Heart right ventricle (tissue), 16 donors: Measurements from ENCODE around the gene MGST2. TPM values are rescaled to one million over a fixed set of nuclear protein-coding genes. Genes with fewer than 3 reads are reported as not detected.

Source experiments
- ATAC-seq, 8 donors: fragments of 200-7000 bp; cut with Tn5 transposase; one replicate each; pipeline ENCODE4 v1.9.1; 2020; ENCODE audit warnings: mild to moderate bottlenecking in 8 of 8, moderate library complexity in 8 of 8, moderate number of reproducible peaks in 1 of 8
- DNase-seq, 2 donors: peaks; one replicate each; pipeline ENCODE4 v3.0.0-alpha.2; 2020
- H3K27ac ChIP-seq, 10 donors: fragments of 200-600 bp; sonication (generic) in 2 of 10; one replicate each; pipeline versions ENCODE4 v1.5.0 to v1.8.0; 2020 to 2022; ENCODE audit warnings: mild to moderate bottlenecking in 3 of 10
- H3K27me3 ChIP-seq, 7 donors: fragments of 200-600 bp; one replicate each; pipeline ENCODE4 v1.8.0; 2021 to 2022; ENCODE audit warnings: mild to moderate bottlenecking in 2 of 7
- H3K36me3 ChIP-seq, 9 donors: fragments of 200-600 bp; sonication (generic) in 1 of 9; one replicate each; pipeline versions ENCODE4 v1.5.0 to v1.8.0; 2020 to 2022; ENCODE audit warnings: mild to moderate bottlenecking in 2 of 9
- H3K4me1 ChIP-seq, 9 donors: fragments of 200-600 bp; sonication (generic) in 1 of 9; one replicate each; pipeline versions ENCODE4 v1.5.0 to v1.8.0; 2020 to 2022; ENCODE audit warnings: mild to moderate bottlenecking in 4 of 9
- H3K4me3 ChIP-seq, 10 donors: fragments of 200-600 bp; sonication (generic) in 2 of 10; one replicate each; pipeline versions ENCODE4 v1.5.0 to v1.8.0; 2020 to 2022; ENCODE audit warnings: mild to moderate bottlenecking in 7 of 10, moderate library complexity in 2 of 10
- H3K9me3 ChIP-seq, 11 donors: fragments of 200-600 bp in 10 of 11; sonication (generic) in 2 of 11; one replicate each; pipeline versions ENCODE4 v1.5.0 to v1.8.0; 2013 to 2022; ENCODE audit warnings: mild to moderate bottlenecking in 2 of 11, control low read depth in 1 of 11, moderate library complexity in 1 of 11
- CTCF ChIP-seq, 9 donors: fragments of 200-600 bp; sonication (generic) in 2 of 9; IDR thresholded peaks; one replicate each; pipeline versions ENCODE4 v1.5.0 to v1.8.0; 2021 to 2022; ENCODE audit warnings: antibody characterized with exemption in 9 of 9, mild to moderate bottlenecking in 5 of 9, moderate library complexity in 1 of 9
- WGBS, 2 donors: extraction: QIAGEN DNeasy Blood & Tissue Kit; methylation state at CpG; one replicate each; pipeline ENCODE4 v1.1.7; 2013; ENCODE audit warnings: inconsistent platforms in 1 of 2; 5-methylcytosine and 5-hydroxymethylcytosine counted together
- intact Hi-C, 10 donors: fragments of 100-400 bp; cut with DNase I; formaldehyde crosslinking; loops; one replicate each; pipeline versions ENCODE4 v1.11.1 to v1.14.2; 2022
- polyA plus RNA-seq, 2 donors: library from polyadenylated mRNA; stranded (reverse); fragments of 200-250 nt; gene quantifications; one replicate each; pipeline ENCODE4 v1.2.3, GENCODE V29; 2013
- total RNA-seq, 10 donors: library from RNA; stranded (reverse); fragmentation: NEBNext Ultra II Directional in 3 of 10; extraction: Animal tissue kit (Norgen Biotek cat#: 25700) in 3 of 10; gene quantifications; one replicate each; pipeline versions ENCODE4 v1.2.1 to v1.2.4, GENCODE V29; 2021 to 2023
- donor health status: Arrhythmogenic right ventricular cardiomyopathy.
- donor health status: ischemic (EF 13 %, LVEDD 7.1; RV severe dilation, severe dysfunction).
- donor health status: healthy with polysubstance abuse.
- donor health status: DM: no; HTN: yes; CAD: no.
- donor health status: DM: no; HTN: no; CAD: no.
- donor health status: ischemic (EF 25% LVEDD 6.9; RV normal size, moderate dysfunction).
- donor health status: ischemic (EF 25% LVEDD 5.7; RV mildly dilated, moderate dysfunction).
- donor health status: healthy.
- donor health status: DM: yes; HTN: yes; CAD: no.
- donor health status: Ischemic cardiomyopathy.
- donor health status: ischemic (EF 35%, LVEDD 5.7; RV mildly dilated, moderate dysfunction).
- donor health status: nonischemic (EF 11% LVEDD 7.7; RV severe dilation, severe dysfunction).
- donor health status: DM: yes; HTN: yes; CAD: no.
- donor health status: PGD.
- donor health status: ischemic (EF 29% LVEDD 5.4; RV normal size, mild dysfunction).
- donor health status: nonischemic (EF 23%, LVEDD 6.1; RV moderate dilation, normal function).

MGST2 gene
- total and polyA plus RNA-seq, 12 donors, result 97.6 to 203 (median 107) TPM

- WGBS, 2 donors, result 81 to 91% methylated on average over 4 of the region's 4 CpGs
- no peak for ATAC-seq
- Histone ChIP-seq H3K36me3 (no peaks in the 10 kb centered on the region), H3K4me1 (peaks cover 0 to 8% (median 0%) of the 10 kb centered on the region in 9 donors), H3K4me3 (no peak overlapping the region), H3K27ac (no peak overlapping the region), H3K9me3 (no peaks in the 10 kb centered on the region), H3K27me3 (no peaks in the 10 kb centered on the region)
- TF ChIP-seq CTCF (IDR thresholded peaks at IDR 0.05), result no peak
- no peak for DNase-seq
- intact Hi-C loops, result loop anchor here in 1 of 10 donors (10.0 kb wide), 1 partner anchor 125 kb away; no protein-coding TSS in a partner anchor
Observed at GRCh38 chr4:139749835-139750498, 84.3 kb downstream of the MGST2 start.

GRCh38 chr4:139753686-139754085 is 88.1 kb downstream of the MGST2 start:
- peaks cover 0 to 10% (median 0%) of the 10 kb centered on the region in 9 donors for H3K4me1 ChIP-seq
- H3K27ac ChIP-seq, result no peak overlapping the region
- no peak for TF ChIP-seq CTCF (IDR thresholded peaks at IDR 0.05)
- ATAC-seq (no peak), DNase-seq (no peak)
- WGBS, 2 donors, result 92 to 94% methylated on average over 3 of the region's 3 CpGs
- no peaks in the 10 kb centered on the region for H3K9me3 ChIP-seq
- intact Hi-C loops, result loop anchor here in 1 of 10 donors (10.0 kb wide), 1 partner anchor 121 kb away; no protein-coding TSS in a partner anchor
- H3K27me3 ChIP-seq, result no peaks in the 10 kb centered on the region
- no peaks in the 10 kb centered on the region for H3K36me3 ChIP-seq
- H3K4me3 ChIP-seq, result no peak overlapping the region

Other genes starting within 250 kb of the MGST2 start
- 1 to 10 TPM; 5.6 to 7.5 (median 6.8) TPM for gene RAB33B, start 211.7 kb upstream of the MGST2 start, total RNA-seq
- gene RAB33B, start 211.7 kb upstream of the MGST2 start, polyA plus RNA-seq, result 1 to 10 TPM; 2.4 to 5.9 TPM
- gene SETD7, start 109.6 kb upstream of the MGST2 start, total RNA-seq, result 10 to 100 TPM; 41.0 to 79.2 (median 57.8) TPM
- 10 to 100 TPM; 12.0 to 13.5 TPM for gene SETD7, start 109.6 kb upstream of the MGST2 start, polyA plus RNA-seq